H1 (cell line): ENCODE results near the gene SYMPK. TPM values are rescaled to one million over a fixed set of nuclear protein-coding genes. Genes with fewer than 3 reads are reported as not detected.

Source experiments
- CTCF ChIA-PET: fragments of 300-600 bp; sonication (Branson Sonifier 250); formaldehyde crosslinking; loops from one replicate; lab custom pipeline; 2021; ENCODE audit not compliant: partially characterized antibody; lab: Charles Lee
- POLR2A ChIA-PET: fragments of 300-600 bp; sonication (Branson Sonifier 250); formaldehyde crosslinking; loops from one replicate; lab custom pipeline; 2021; ENCODE audit warnings: inconsistent platforms; ENCODE audit not compliant: partially characterized antibody; lab: Charles Lee
- DNase-seq, 2 experiments: peaks; one replicate each; pipeline versions ENCODE4 v3.0.0 to v3.0.0-alpha.2; 2010 to 2022; ENCODE audit warnings: low spot score in 2 of 2, low read depth in 1 of 2, mixed read lengths in 1 of 2
- FAIRE-seq: peaks from 2 replicates; lab custom pipeline; 2011; peaks lifted over from hg19 to GRCh38; lab: Jason Lieb, UNC
- H2AFZ ChIP-seq: 2 replicates; pipeline ENCODE4 v1.8.1; 2012; ENCODE audit warnings: low read length, inconsistent platforms
- H2AK5ac ChIP-seq: 2 replicates; pipeline ENCODE4 v1.6.1; 2013; ENCODE audit warnings: low read depth, low read length
- H2BK120ac ChIP-seq: replicated peaks from 2 replicates; pipeline ENCODE3; 2013; ENCODE audit warnings: low read depth, low read length, inconsistent platforms
- H2BK12ac ChIP-seq: 2 replicates; pipeline ENCODE4 v1.6.1; 2013; ENCODE audit warnings: low read depth, low read length
- H2BK15ac ChIP-seq: 2 replicates; pipeline ENCODE4 v1.6.1; 2013; ENCODE audit warnings: low read length
- H2BK20ac ChIP-seq: 2 replicates; pipeline ENCODE4 v1.6.1; 2013; ENCODE audit warnings: low read length
- H2BK5ac ChIP-seq: 2 replicates; pipeline ENCODE4 v1.6.1; 2013; ENCODE audit warnings: low read depth, low read length
- H3K14ac ChIP-seq: 2 replicates; pipeline ENCODE4 v1.6.1; 2013; ENCODE audit warnings: inconsistent platforms; ENCODE audit not compliant: insufficient read length
- H3K18ac ChIP-seq: 2 replicates; pipeline ENCODE4 v1.6.1; 2013; ENCODE audit warnings: low read length; ENCODE audit errors: extremely low read depth
- H3K23ac ChIP-seq: 2 replicates; pipeline ENCODE4 v1.6.1; 2013; ENCODE audit warnings: inconsistent platforms; ENCODE audit not compliant: insufficient read length
- H3K23me2 ChIP-seq: 2 replicates; pipeline ENCODE4 v1.6.1; 2013; ENCODE audit warnings: low read depth, low read length
- H3K27ac ChIP-seq: 2 replicates; pipeline ENCODE4 v1.6.1; 2011; ENCODE audit warnings: low read depth, low read length, inconsistent platforms
- H3K27me3 ChIP-seq, 4 experiments: replicated peaks in 1 of 4; 1 replicate in 1 of 4; 2 replicates in 3 of 4; pipeline versions ENCODE4 v1.6.1 to v1.8.1; 2011 to 2013; ENCODE audit warnings: low read length in 3 of 4, mild to moderate bottlenecking in 3 of 4, inconsistent platforms in 2 of 4, mixed read lengths in 2 of 4, moderate library complexity in 1 of 4; ENCODE audit not compliant: control insufficient read depth in 3 of 4, insufficient read depth in 3 of 4; ENCODE audit errors: extremely low read depth in 1 of 4
- H3K36me3 ChIP-seq, 4 experiments: 2 replicates each; pipeline versions ENCODE4 v1.6.1 to v1.8.1; 2011 to 2013; ENCODE audit warnings: mild to moderate bottlenecking in 4 of 4, low read length in 3 of 4, moderate library complexity in 2 of 4, control low read depth in 1 of 4, inconsistent platforms in 1 of 4; ENCODE audit not compliant: insufficient read depth in 4 of 4, control insufficient read depth in 2 of 4
- H3K4ac ChIP-seq: replicated peaks from 2 replicates; pipeline ENCODE3; 2013; ENCODE audit warnings: low read length, low read depth, mixed read lengths, inconsistent platforms; ENCODE audit not compliant: insufficient read length
- H3K4me1 ChIP-seq, 4 experiments: replicated peaks in 1 of 4; 1 replicate in 1 of 4; 2 replicates in 3 of 4; pipeline versions ENCODE4 v1.6.1 to v1.8.1; 2011 to 2013; ENCODE audit warnings: low read length in 3 of 4, inconsistent platforms in 2 of 4, mixed read lengths in 1 of 4; ENCODE audit not compliant: insufficient read depth in 4 of 4, control insufficient read depth in 3 of 4
- H3K4me2 ChIP-seq, 2 experiments: 2 replicates each; pipeline versions ENCODE4 v1.6.1 to v1.8.1; 2011 to 2013; ENCODE audit warnings: low read depth in 2 of 2, low read length in 2 of 2, control low read depth in 1 of 2, inconsistent platforms in 1 of 2, mild to moderate bottlenecking in 1 of 2; ENCODE audit not compliant: insufficient read depth in 1 of 2
- H3K4me3 ChIP-seq, 4 experiments: fragments of 200-600, 300-600 bp in 1 of 4; sonication (generic), shearing (Covaris generic), sonication (Bioruptor Twin) in 1 of 4; 2 replicates each; pipeline versions ENCODE4 v1.5.1 to v1.8.1; 2011 to 2016; ENCODE audit warnings: low read length in 4 of 4, low read depth in 3 of 4, control low read depth in 2 of 4, inconsistent platforms in 2 of 4, mild to moderate bottlenecking in 2 of 4, mixed read lengths in 1 of 4, moderate library complexity in 1 of 4; ENCODE audit not compliant: insufficient read depth in 2 of 4; ENCODE audit errors: extremely low read depth in 1 of 4
- H3K56ac ChIP-seq: replicated peaks from 2 replicates; pipeline ENCODE3; 2013; ENCODE audit warnings: low read depth, mild to moderate bottlenecking, mixed read lengths, low read length, inconsistent platforms; ENCODE audit not compliant: insufficient read length
- H3K79me1 ChIP-seq: 2 replicates; pipeline ENCODE4 v1.6.1; 2013; ENCODE audit warnings: low read depth, low read length, control low read depth
- H3K79me2 ChIP-seq, 2 experiments: 2 replicates each; pipeline versions ENCODE4 v1.6.1 to v1.8.1; 2012 to 2013; ENCODE audit warnings: low read length in 2 of 2, mild to moderate bottlenecking in 2 of 2, inconsistent platforms in 1 of 2; ENCODE audit not compliant: insufficient read depth in 2 of 2, control insufficient read depth in 1 of 2
- H3K9ac ChIP-seq, 4 experiments: replicated peaks in 1 of 4; 1 replicate in 1 of 4; 2 replicates in 3 of 4; pipeline versions ENCODE4 v1.6.1 to v1.8.1; 2011 to 2013; ENCODE audit warnings: low read depth in 3 of 4, low read length in 3 of 4, control low read depth in 2 of 4, mild to moderate bottlenecking in 2 of 4, moderate library complexity in 2 of 4, inconsistent platforms in 1 of 4; ENCODE audit errors: extremely low read depth in 1 of 4
- H3K9me3 ChIP-seq, 2 experiments: 2 replicates each; pipeline versions ENCODE4 v1.6.1 to v1.8.1; 2012 to 2013; ENCODE audit warnings: mild to moderate bottlenecking in 2 of 2, moderate library complexity in 2 of 2, control low read depth in 1 of 2, inconsistent platforms in 1 of 2, low read depth in 1 of 2, low read length in 1 of 2, mixed read lengths in 1 of 2; ENCODE audit not compliant: insufficient read depth in 2 of 2
- H4K20me1 ChIP-seq, 2 experiments: replicated peaks in 1 of 2; 2 replicates each; pipeline versions ENCODE3 to v1.8.1; 2011 to 2013; ENCODE audit warnings: inconsistent platforms in 2 of 2, low read length in 2 of 2, mild to moderate bottlenecking in 1 of 2; ENCODE audit not compliant: insufficient read depth in 2 of 2, control insufficient read depth in 1 of 2
- H4K5ac ChIP-seq: 2 replicates; pipeline ENCODE4 v1.6.1; 2013; ENCODE audit warnings: low read length, low read depth, mixed read lengths, inconsistent platforms; ENCODE audit not compliant: insufficient read length
- H4K8ac ChIP-seq: 2 replicates; pipeline ENCODE4 v1.8.0; 2013; ENCODE audit warnings: mild to moderate bottlenecking, moderate library complexity, low read length, inconsistent platforms; ENCODE audit not compliant: insufficient read depth; ENCODE audit errors: extremely low read depth
- H4K91ac ChIP-seq: replicated peaks from 2 replicates; pipeline ENCODE3; 2013; ENCODE audit warnings: low read length, mixed read lengths, inconsistent platforms; ENCODE audit not compliant: insufficient read length
- ATF3 ChIP-seq: IDR thresholded peaks from 2 replicates; pipeline ENCODE4 v1.6.1; 2011; ENCODE audit warnings: low read depth, mild to moderate bottlenecking, low read length; ENCODE audit not compliant: insufficient read depth
- BACH1 ChIP-seq: IDR thresholded peaks from 2 replicates; pipeline ENCODE4 v1.6.1; 2012; ENCODE audit warnings: low read length, improper control_type of control experiment
- HDAC6 ChIP-seq: IDR thresholded peaks from one replicate; pipeline ENCODE4 v1.7.1; 2012; ENCODE audit warnings: low read depth, mild to moderate bottlenecking, inconsistent platforms, low read length, moderate library complexity
- MAX ChIP-seq: IDR thresholded peaks from 2 replicates; pipeline ENCODE4 v1.6.1; 2012; ENCODE audit warnings: inconsistent platforms
- NANOG ChIP-seq: IDR thresholded peaks from 2 replicates; pipeline ENCODE4 v1.6.1; 2011; ENCODE audit warnings: low read length, low read depth, mild to moderate bottlenecking, inconsistent platforms; ENCODE audit not compliant: insufficient read depth, poor library complexity, severe bottlenecking
- POLR2A ChIP-seq, 2 experiments: IDR thresholded peaks; 1 replicate in 1 of 2; 2 replicates in 1 of 2; pipeline ENCODE4 v1.6.1; 2011; ENCODE audit warnings: low read depth in 2 of 2, low read length in 2 of 2, mild to moderate bottlenecking in 2 of 2; ENCODE audit errors: control extremely low read depth in 1 of 2
- POU5F1 ChIP-seq: IDR thresholded peaks from 2 replicates; pipeline ENCODE4 v1.6.1; 2011; ENCODE audit warnings: low read depth, mild to moderate bottlenecking, low read length, moderate library complexity
- RXRA ChIP-seq: IDR thresholded peaks from 2 replicates; pipeline ENCODE4 v1.6.1; 2011; ENCODE audit warnings: low read depth, mild to moderate bottlenecking, low read length, moderate library complexity; ENCODE audit not compliant: insufficient read depth
- SRF ChIP-seq: IDR thresholded peaks from 2 replicates; pipeline ENCODE4 v1.6.1; 2011; ENCODE audit warnings: mild to moderate bottlenecking, low read depth, low read length, moderate library complexity
- TAF1 ChIP-seq: IDR thresholded peaks from 2 replicates; pipeline ENCODE4 v1.6.1; 2011; ENCODE audit warnings: mild to moderate bottlenecking, low read depth, low read length
- WGBS, 2 experiments: shearing (Covaris generic) in 1 of 2; methylation state at CpG; one replicate each; pipeline versions ENCODE4 v1.1.6 to v1.1.7; 2013 to 2015; ENCODE audit warnings: low lambda C conversion rate in 2 of 2, mixed read lengths in 2 of 2, inconsistent platforms in 1 of 2, low coverage in 1 of 2, missing lambda C conversion rate in 1 of 2; ENCODE audit not compliant: insufficient replicate concordance in 2 of 2, insufficient coverage in 1 of 2, insufficient read length in 1 of 2; ENCODE audit errors: extremely low coverage in 1 of 2, missing lambda C conversion rate in 1 of 2; 5-methylcytosine and 5-hydroxymethylcytosine counted together
- polyA plus RNA-seq, 7 experiments: library from polyadenylated mRNA; depleted of rRNA in 3 of 7; stranded (reverse) in 5 of 7; unstranded in 2 of 7; fragments of >200 nt in 5 of 7; fragments of 200-250 nt in 2 of 7; gene quantifications; 1 replicate in 5 of 7; 2 replicates in 1 of 7; 4 replicates in 1 of 7; pipeline versions ENCODE4 v1.2.1 to v1.2.3, GENCODE V29; 2011 to 2013; ENCODE audit warnings: missing spikeins in 2 of 7, mixed read lengths in 2 of 7
- total RNA-seq: library from RNA; stranded (reverse); fragmentation: NEBNext Ultra II Directional; extraction: Animal tissue kit (Norgen Biotek cat#: 25700); gene quantifications from 2 replicates; pipeline ENCODE4 v1.2.1, GENCODE V29; 2021

SYMPK gene
- total and polyA plus RNA-seq, 2 of the 8 experiments (the other 6 are each of a cell fraction or from before 2014, with no cell fraction given): 93.6 to 99.5 TPM

- no peak overlapping the region for H2AFZ ChIP-seq
- H3K27me3 ChIP-seq: no peaks in the 10 kb centered on the region; a peak in 1 of 7 replicates
- no peak overlapping the region for H2BK15ac ChIP-seq
- no peaks in the 10 kb centered on the region for H3K9me3 ChIP-seq
- H4K8ac ChIP-seq: no peak overlapping the region
- no peak overlapping the region for H2BK20ac ChIP-seq
- no peak for DNase-seq
- H2BK5ac ChIP-seq: no peak overlapping the region
- no peak overlapping the region for H3K4me2 ChIP-seq
- H3K4me1 ChIP-seq: peaks cover 0 to 5% (median 2%) of the 10 kb centered on the region in 4 experiments; a peak in 5 of 7 replicates
- peaks cover 4% of the 10 kb centered on the region; the same call in 1 of the 2 replicates for H3K23me2 ChIP-seq
- no peak overlapping the region for H4K91ac ChIP-seq
- no peak overlapping the region for H3K9ac ChIP-seq
- no peak overlapping the region for H3K4me3 ChIP-seq
- no peak overlapping the region for H4K5ac ChIP-seq
- POLR2A ChIA-PET: interaction anchor here (1.0 to 13.7 kb wide), 2 partner anchors 12 to 140 kb away, joined by 3 to 277 read pairs; partner anchors contain the start of genes FBXO46 and IRF2BP1
- H2BK120ac ChIP-seq: no peak overlapping the region
- no peak overlapping the region for H2BK12ac ChIP-seq
- FAIRE-seq: no peak
- H3K56ac ChIP-seq: no peak overlapping the region
- CTCF ChIA-PET: interaction anchor here (12.4 kb wide), 1 partner anchor 13 kb away, joined by 208 read pairs; the partner anchor contains the start of gene IRF2BP1
- H3K18ac ChIP-seq: no peak overlapping the region
- H3K79me2 ChIP-seq: peaks cover 0 to 26% of the 10 kb centered on the region in 2 experiments; a peak in 2 of 4 replicates
- WGBS, 2 experiments: 87% methylated on average over 5 of the region's 5 CpGs; no CpG with 5 or more reads in 1 of the 2 experiments
- no peak overlapping the region for H3K4ac ChIP-seq
- H3K36me3 ChIP-seq: peaks cover 0 to 15% (median 3%) of the 10 kb centered on the region in 4 experiments; a peak in 3 of 8 replicates
- H4K20me1 ChIP-seq: peaks cover 5 to 7% of the 10 kb centered on the region in 2 experiments
- no peak overlapping the region for H2AK5ac ChIP-seq
- H3K14ac ChIP-seq: no peak overlapping the region
- no peak overlapping the region for H3K27ac ChIP-seq
- no peak overlapping the region for H3K23ac ChIP-seq
- H3K79me1 ChIP-seq: peaks cover 7% of the 10 kb centered on the region; the same call in 1 of the 2 replicates
- no peak for TF ChIP-seq POU5F1
- TF ChIP-seq ATF3: no peak
- TF ChIP-seq TAF1: no peak
- TF ChIP-seq POLR2A (IDR thresholded peaks at IDR 0.05; ENCODE audit: control extremely low read depth in 1 of 2, low read depth in 2 of 2, low read length in 2 of 2): no peak
- TF ChIP-seq HDAC6: no peak
- TF ChIP-seq BACH1: no peak
- no peak for TF ChIP-seq RXRA
- no peak for TF ChIP-seq SRF
- TF ChIP-seq NANOG: no peak
- TF ChIP-seq MAX: no peak
Measured at GRCh38 chr19:45870798-45871197, 7.9 kb upstream of the SYMPK start.
